ENCODE measurements around the gene CAPN3. TPM values are rescaled to one million over a fixed set of nuclear protein-coding genes. Genes with fewer than 3 reads are reported as not detected.

Gene CAPN3
- total RNA-seq, 1 donor from 2014 or later, result 18.9 TPM

- no peak for DNase-seq (ENCODE audit: low spot score)
These were observed 94.5 kb downstream of the CAPN3 start for GRCh38 chr15:42453826-42454225.

GRCh38 chr15:42456531-42456930, 97.2 kb downstream of the CAPN3 start:
- no peak for DNase-seq (ENCODE audit: low spot score)

- DNase-seq (ENCODE audit: low spot score), result no peak
These were observed 97.7 kb downstream of the CAPN3 start for GRCh38 chr15:42456971-42457370.

GRCh38 chr15:42457445-42458442, 98.4 kb downstream of the CAPN3 start:
- DNase-seq (ENCODE audit: low spot score), result peak; percentile 70

- DNase-seq (ENCODE audit: low spot score), result no peak
These were observed 102.0 kb downstream of the CAPN3 start for GRCh38 chr15:42461261-42461660.

Other genes with a start within 250 kb of the CAPN3 start
- 47.8 TPM for gene PLA2G4F, start 202.9 kb upstream of the CAPN3 start, total RNA-seq
- 96.7 TPM for gene VPS39, start 151.2 kb upstream of the CAPN3 start, total RNA-seq
- gene GANC, start 86.3 kb upstream of the CAPN3 start, total RNA-seq, result 47.0 TPM
- gene TMEM87A, start 86.1 kb upstream of the CAPN3 start, total RNA-seq, result 87.4 TPM
- gene ZNF106, start 131.6 kb downstream of the CAPN3 start, total RNA-seq, result 58.9 TPM
- 68.6 TPM for gene SNAP23, start 136.1 kb downstream of the CAPN3 start, total RNA-seq
- 23.5 TPM for gene LRRC57, start 189.3 kb downstream of the CAPN3 start, total RNA-seq
- gene HAUS2, start 189.3 kb downstream of the CAPN3 start, total RNA-seq, result 22.6 TPM
- 18.0 TPM for gene STARD9, start 216.1 kb downstream of the CAPN3 start, total RNA-seq